Activated CD8-positive, alpha-beta memory T cell treated with anti-CD3 and anti-CD28 coated beads for 1 hour (primary cell): ENCODE measurements around the gene GAP43.

ENCODE experiments used
- DNase-seq, 2 donors: peaks; one replicate each; pipeline ENCODE4 v3.0.0-alpha.2; 2020; ENCODE audit warnings: low read depth in 1 of 2; ENCODE audit errors: extremely low read depth in 1 of 2

GAP43 gene

DNA sequence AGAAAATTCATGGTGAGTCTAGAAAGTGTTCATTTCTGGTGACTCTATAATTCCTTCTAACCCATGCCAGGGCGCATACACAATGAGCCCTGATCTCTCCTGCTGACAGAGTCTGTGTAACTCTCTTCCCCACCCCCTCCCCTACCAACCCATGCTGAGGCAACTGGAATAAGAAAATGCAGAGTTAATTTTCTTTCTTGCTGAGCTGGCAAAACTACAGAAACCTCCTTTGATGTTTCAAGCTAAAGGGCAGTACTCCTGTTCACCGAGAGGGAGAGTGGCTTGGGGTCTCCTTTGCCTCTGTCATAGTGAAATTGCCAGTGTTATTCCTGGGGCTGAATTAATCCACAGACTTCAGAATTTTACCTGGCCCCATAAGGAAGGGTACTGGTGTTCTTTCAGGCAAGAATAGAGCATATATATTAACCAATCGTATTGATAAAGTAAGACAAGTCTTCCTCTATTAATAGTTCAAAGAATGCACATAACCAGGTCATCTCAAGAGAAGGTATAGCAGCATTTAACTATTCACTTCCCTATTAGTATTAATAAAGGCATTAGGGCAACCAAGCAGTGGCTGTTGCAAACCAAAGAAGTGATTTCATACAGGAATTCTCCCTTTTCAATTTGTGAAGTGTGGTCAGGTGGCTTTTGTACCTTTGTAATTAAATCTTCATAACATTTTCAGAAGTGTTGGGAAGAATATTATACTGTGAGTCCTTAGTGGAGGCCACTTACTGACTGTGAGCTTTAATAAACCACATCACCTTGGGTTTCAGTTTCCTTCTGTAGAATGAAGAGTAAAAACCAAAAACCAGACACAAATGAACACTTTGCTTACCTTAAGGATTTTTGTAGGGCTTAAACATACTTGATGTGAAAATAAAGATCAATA, 4.1 kb downstream of the GAP43 start:
- DNase-seq = no peak

DNA sequence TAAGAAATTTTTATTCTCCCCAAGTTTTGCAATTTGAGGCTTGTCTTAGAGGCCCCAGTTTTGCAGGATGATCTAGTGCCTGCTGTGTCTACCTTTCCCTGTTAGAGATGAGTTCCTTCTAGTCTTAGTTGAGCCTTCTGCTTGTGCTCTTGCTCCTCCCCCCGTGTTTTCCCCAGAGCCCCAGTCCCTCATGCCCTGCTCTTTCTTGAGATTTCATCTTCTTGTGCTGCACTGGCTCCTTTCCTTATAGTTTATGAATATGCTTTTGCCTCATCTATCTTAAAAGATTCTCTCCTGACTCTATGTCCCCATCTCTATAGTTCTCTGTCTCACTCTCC, 4.7 kb downstream of the GAP43 start:
- no peak for DNase-seq

DNA sequence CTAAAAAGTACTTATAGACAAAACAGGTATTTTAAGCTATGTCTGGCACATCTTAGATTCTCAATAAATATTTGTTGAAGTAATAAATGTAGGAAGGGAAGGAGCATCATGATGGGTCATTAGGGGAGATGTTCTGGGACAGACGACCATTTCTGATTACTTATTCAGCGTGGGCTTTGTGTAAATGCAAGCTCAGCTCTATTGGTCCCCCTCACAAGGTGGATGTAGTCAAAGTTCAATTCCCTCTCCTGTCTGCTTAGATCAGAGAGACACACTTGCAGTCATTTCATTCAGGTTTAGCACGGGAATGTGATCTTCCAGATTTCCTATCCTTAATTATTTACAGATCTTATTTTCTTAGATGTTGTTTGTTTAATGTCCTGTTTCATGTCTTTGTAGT, 7.5 kb downstream of the GAP43 start:
- no peak for DNase-seq

- DNase-seq = no peak
These were observed 8.7 kb downstream of the GAP43 start for GRCh38 chr3:115632026-115632425.

DNA sequence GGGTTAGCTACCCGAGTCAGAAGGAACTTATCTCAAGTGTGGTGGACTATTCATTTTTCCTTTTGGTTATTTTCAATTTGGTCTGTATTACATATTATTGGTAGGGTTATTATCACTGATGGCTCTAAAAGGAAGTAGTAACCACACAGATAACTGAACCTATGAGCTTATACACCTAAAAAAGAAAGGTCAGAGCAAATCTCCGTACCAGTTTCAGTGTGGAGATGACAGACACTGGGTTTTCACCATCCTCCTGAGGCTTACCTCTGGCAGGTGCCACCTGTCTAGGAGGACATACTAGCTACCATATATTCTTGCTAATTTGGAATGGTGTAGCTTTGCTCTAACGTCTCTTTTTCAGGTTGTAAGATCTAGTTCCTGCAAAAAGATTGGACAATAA, 10.2 kb downstream of the GAP43 start:
- DNase-seq = no peak

DNA sequence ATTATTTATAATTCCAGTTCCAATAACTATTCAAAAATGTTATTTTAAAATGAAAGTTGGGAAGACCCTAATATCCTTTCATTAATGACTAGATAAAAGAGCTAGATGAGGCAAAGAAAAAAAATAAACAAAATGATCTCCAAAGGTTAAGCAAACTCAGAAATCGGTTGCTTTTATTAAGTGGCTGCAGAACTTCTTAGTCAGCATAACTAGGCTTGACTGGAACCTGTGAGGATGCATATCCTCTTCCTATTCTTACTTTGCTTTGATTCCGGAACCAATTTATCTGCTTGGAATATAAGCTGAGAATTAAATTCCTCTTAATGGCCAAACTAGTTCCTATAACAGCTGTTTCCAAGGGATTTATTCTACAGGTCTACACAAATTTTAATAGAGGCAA, 10.7 kb downstream of the GAP43 start:
- no peak for DNase-seq

DNA sequence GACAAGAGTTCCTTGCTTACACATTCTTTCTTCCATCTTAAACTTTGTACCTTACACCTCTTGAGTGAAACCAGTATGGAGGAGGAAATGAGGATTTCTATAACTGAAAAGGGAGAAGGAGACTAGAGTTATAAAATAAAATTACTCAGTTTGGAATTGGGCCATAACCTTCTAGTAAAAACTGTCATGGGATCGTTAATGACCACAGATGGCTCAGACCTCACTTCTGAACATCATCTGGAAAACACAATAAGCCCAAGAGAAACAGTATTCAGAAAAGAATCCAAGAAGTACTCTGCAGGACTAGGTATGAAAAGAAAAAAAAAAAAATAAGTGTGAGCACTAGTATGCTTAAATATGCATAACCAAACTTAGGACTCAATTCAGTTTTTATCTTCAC, 12.1 kb downstream of the GAP43 start:
- no peak for DNase-seq

- DNase-seq = no peak
These were observed 14.9 kb downstream of the GAP43 start for GRCh38 chr3:115638241-115638640.

GRCh38 chr3:115638991-115639390, 15.7 kb downstream of the GAP43 start:
- no peak for DNase-seq

DNA sequence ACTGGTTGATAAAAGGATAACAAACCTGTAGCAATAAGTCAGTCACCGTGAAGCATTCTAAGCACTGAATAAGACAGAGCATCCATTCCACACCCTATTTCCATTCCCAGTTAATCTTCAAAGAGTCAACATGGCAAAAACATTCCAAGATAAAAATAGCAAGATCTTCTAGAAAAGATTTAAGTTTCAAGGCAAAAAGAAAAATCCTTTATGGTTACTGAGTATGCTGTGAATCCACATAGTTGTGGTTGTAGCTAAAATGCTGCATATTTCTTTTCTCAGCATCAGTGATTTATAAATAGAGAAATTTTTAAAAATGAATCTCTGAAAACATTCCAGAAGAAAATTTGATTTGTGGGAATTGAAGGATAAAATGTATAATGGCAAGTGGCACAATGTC, 21.1 kb downstream of the GAP43 start:
- DNase-seq = no peak

DNA sequence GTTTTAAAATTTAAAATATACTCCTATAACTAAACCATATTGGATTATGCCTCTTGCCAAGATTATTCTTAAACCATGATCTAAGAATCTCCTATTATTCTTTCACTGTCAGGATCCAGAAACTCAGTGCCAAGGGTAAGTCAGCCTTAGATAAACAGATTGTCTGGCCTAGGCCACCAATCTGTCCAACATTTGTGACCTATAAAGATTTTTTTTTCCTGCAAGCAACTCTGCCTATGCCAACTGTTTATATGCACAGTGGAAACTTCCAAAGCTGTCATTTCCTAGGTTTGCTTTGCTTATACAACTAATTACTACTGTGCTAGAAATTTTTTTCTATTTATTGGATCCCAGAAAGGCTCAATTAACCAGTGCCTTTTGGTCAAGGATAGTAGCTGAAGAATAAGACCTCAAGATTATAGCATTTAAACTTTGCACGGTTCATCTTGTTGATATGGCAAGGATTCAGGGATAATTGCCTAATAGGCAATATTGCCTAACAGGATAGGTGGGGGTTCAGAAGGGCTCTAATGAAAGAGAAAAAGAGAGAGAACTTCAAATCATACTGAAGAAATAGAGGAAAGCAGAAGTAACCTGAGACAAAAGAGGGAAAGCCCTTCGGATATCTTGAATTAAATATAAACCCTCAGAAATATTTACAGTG, 22.8 kb downstream of the GAP43 start:
- DNase-seq = no peak

DNA sequence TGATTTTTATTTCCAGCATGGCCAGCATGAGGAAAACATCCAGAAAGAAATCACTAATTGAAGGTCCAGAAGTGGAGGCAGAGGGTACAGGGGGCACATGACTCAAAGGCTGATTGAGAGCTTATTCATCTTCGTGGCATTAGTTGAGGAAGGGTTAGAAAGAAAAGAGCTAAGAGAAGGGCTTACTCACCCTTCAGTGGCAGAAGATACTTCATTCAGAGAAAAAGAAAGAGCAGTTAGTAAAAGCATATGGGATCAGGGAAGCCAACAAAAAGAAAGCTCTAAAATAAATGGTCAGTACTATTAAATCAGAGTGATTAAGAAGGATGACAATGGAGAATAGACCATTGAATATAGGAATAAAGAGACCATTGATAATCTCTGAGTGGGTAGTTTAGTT, 25.2 kb downstream of the GAP43 start:
- no peak for DNase-seq

GRCh38 chr3:115651087-115651486, 27.8 kb downstream of the GAP43 start:
- no peak for DNase-seq

DNA sequence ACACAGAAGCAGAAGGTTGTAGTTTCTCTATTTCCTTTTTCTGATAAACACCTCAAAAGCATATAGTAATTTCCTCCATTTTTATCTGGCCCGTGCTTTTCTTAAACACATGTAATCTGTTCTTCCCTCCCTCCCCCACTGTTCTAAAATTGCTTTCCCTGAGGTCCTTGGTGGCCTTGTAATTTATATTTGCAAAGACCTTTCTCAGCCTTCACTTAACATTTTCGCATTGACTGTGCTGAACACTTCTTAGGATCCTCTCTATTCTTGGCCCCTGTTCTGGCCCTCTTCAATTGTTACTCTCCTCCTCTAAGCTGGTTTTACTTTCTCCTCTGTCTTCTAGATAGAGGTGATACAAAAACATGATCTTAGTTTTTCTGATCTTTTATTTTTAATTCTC, 28.3 kb downstream of the GAP43 start:
- DNase-seq = no peak

GRCh38 chr3:115652738-115653137, 29.4 kb downstream of the GAP43 start:
- no peak for DNase-seq

- no peak for DNase-seq
These were observed 32.5 kb downstream of the GAP43 start for GRCh38 chr3:115655761-115656282.

DNA sequence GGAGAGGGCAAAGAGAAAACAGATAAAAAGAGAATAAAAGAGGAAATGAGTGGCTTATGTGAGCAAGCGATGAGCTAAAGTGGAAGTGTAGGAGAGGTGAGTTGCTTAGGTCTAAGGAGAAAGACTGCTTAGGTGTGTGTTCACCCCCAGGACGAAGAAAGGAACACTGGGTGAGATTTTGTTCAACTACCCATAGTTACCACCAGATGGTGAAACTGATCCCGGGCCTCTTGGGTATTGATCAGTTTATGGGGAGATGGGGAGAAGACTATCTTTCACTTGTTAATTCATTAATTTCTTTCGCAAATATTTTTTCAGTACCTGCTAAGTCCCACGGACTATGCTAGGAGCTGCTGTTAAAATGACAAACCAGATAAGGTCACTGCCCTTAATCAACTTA, 33.9 kb downstream of the GAP43 start:
- DNase-seq = no peak

DNA sequence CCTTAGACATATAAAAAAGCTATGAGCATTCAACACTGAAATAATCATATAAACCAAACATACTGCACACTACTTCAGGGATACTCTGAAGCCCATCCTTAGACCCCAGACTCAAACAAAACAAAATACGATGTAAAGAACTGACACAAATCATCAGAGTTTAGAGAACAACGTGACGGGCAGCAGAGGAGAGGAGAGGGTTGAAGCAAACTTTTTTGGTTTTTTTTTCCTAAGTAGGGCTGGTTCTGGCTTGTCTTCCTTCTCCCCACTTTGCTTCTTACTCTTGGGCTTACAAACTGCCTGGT, 34.7 kb downstream of the GAP43 start:
- no peak for DNase-seq

DNA sequence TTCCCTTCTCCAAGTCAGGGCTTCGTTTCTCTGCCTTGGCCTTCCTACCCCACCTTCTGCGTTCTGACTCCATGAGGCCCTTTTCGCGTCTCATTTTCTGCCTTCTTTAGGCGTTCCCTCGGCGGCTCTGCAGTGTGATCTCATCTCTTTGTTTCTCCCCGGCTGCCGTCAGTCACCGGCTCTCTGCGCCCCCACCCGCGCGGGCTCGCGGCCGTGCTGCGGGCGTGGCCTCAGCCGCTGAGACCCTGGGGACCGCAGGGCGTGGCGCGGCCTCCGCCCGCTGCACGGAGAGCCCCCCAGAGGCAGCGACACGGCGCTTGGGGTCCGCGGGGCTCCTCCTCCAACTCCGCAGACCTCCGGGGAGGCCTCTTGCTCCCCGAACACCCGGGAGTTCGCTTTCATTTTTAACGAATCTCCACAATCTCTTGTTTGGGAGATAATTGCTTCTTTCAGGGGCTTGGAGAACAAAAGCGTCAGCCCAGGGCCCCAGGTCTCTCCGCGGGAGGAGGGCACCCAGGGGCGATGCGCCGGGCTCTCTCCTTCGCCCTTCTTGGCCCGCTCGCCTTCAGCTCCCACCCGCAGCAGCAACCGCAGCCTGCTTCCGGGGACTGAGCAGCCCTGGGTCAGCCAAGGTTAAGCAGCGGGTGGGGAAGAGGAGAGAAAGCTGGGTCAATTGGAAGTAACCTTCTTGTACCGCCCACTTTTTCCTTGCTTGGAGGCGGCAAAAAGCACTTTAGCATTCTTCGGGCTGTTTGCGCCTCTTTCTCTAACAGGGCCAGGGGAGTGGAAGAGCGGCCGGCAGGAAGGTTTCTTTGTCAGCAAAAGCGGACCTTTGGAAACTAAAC, 35.2 kb downstream of the GAP43 start:
- peak; percentile 32 to 61 for DNase-seq

DNA sequence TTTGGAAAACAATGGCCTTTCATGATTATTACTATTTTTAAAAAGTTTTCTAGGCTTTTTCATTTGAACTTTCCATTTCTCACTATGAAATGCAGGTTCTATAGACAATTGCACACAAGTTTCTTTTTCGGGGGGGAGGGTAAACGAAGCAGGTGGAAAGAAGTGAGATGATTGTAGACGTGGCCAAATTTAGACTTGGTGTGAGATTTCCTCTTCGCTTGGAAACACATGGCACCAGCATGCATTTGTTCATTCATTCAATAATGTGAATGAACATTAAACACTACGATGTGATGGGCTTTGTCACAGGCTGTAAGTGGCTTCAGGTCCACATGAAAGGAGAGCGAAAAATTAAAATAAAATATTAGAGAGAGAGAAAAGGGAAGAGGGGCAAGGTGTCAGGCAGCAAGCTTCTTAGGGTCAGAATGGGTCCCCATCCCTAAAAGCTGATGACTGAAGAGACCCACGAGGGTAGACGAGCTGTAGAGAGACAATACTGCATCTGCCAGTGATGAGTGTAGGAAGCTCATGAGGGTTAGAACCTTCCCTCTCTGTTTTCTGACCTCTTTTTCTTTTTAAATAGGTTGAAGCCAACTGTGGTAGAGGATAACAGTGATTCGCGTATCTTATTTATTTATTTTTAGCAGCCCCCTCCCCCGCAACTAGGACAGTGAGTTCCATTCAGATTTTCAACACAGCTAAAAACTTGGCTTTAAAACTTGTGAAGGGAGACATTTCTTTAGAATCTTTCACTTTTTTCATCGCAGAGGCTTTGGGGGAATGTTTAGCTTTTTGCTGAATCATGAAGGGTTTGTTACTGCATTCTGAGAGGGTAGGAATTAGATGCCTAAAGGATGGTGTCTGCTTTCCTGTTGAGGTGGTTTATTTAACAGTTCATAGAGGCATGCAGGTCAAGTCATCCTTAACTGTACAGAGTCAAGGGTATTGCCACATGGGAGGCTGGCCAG, 36.2 kb downstream of the GAP43 start:
- DNase-seq = no peak
